Adrenal gland (tissue), 12 donors: Measurements from ENCODE around the gene APBA2. TPM values are rescaled to one million over a fixed set of nuclear protein-coding genes. Genes with fewer than 3 reads are reported as not detected.

ENCODE experiments used
- DNase-seq, 7 donors: peaks; one replicate each; pipeline ENCODE4 v3.0.0-alpha.2; 2019 to 2020
- H3K27ac ChIP-seq, 5 donors: fragments of 200-600 bp; sonication (generic) in 4 of 5; 1 replicate in 3 of 5; 2 replicates in 2 of 5; pipeline versions ENCODE4 v1.5.1 to v1.8.0; 2016 to 2020; ENCODE audit warnings: mild to moderate bottlenecking in 1 of 5
- H3K27me3 ChIP-seq: fragments of 200-600 bp; 2 replicates; pipeline ENCODE4 v1.8.0; 2021
- H3K36me3 ChIP-seq, 2 donors: fragments of 200-600 bp; replicated peaks in 1 of 2; 1 replicate in 1 of 2; 2 replicates in 1 of 2; pipeline versions ENCODE4 v1.5.1 to v1.8.0; 2018 to 2022
- H3K4me1 ChIP-seq, 2 donors: fragments of 200-600 bp; replicated peaks in 1 of 2; 1 replicate in 1 of 2; 2 replicates in 1 of 2; pipeline versions ENCODE4 v1.5.1 to v1.8.0; 2018 to 2021
- H3K4me3 ChIP-seq, 4 donors: fragments of 200-600 bp; sonication (generic) in 3 of 4; one replicate each; pipeline ENCODE4 v1.5.1; 2016 to 2018
- H3K9me3 ChIP-seq, 3 donors: fragments of 200-600 bp; sonication (generic) in 1 of 3; replicated peaks in 1 of 3; 1 replicate in 2 of 3; 2 replicates in 1 of 3; pipeline versions ENCODE4 v1.5.1 to v1.8.0; 2016 to 2021
- CTCF ChIP-seq, 6 experiments: fragments of 450-650 bp in 4 of 6; fragments of 200-600 bp in 2 of 6; sonication (generic) in 1 of 6; IDR thresholded peaks; 1 replicate in 5 of 6; 2 replicates in 1 of 6; pipeline versions ENCODE4 v1.5.1 to v1.8.0; 2016 to 2021; ENCODE audit warnings: antibody characterized with exemption in 6 of 6, mild to moderate bottlenecking in 2 of 6, moderate library complexity in 1 of 6
- POLR2A ChIP-seq, 2 donors: fragments of 450-650 bp; IDR thresholded peaks; one replicate each; pipeline ENCODE4 v1.6.1; 2017; ENCODE audit warnings: antibody characterized with exemption in 2 of 2, mild to moderate bottlenecking in 2 of 2, moderate library complexity in 1 of 2
- WGBS, 4 donors: extraction: QIAGEN DNeasy Blood & Tissue Kit in 2 of 4; methylation state at CpG; one replicate each; pipeline versions ENCODE4 v1.1.5 to v1.1.7; 2013 to 2017; 5-methylcytosine and 5-hydroxymethylcytosine counted together
- intact Hi-C, 2 donors: fragments of 100-400 bp; cut with DNase I; formaldehyde crosslinking; loops; one replicate each; pipeline versions ENCODE4 v1.14.1 to v1.15.0; 2022 to 2023
- polyA plus RNA-seq, 3 donors: library from polyadenylated mRNA; stranded (reverse); fragments of 200-250 nt in 2 of 3; fragments of 350-450 nt in 1 of 3; fragmentation: Illumina TruSeq in 1 of 3; extraction: RNeasy Lipid Tissue Mini Kit (QIAGEN cat#74804) in 1 of 3; gene quantifications; one replicate each; pipeline ENCODE4 v1.2.3, GENCODE V29; 2013 to 2014
- total RNA-seq, 9 donors: library from RNA; depleted of rRNA in 4 of 9; stranded (reverse); fragments of >200 nt in 4 of 9; fragments of 120-200 nt in 1 of 9; fragmentation: NEBNext Ultra II Directional in 1 of 9; extraction: Animal tissue kit (Norgen Biotek cat#: 25700) in 1 of 9; gene quantifications; one replicate each; pipeline versions ENCODE4 v1.1.0 to v1.2.4, GENCODE V29; 2013 to 2023
- donor health status: healthy with polysubstance abuse.
- donor health status: Bipolar disorder and iron deficiency.
- donor health status: DM: yes; HTN: yes; CAD: no.
- donor health status: DM: no; HTN: no; CAD: no.
- donor health status: DM: no; HTN: no; CAD: no.
- donor health status: DM: yes; HTN: yes; CAD: no.

The APBA2 gene
- total and polyA plus RNA-seq, 12 donors, result 2.1 to 13.2 (median 4.7) TPM

GRCh38 chr15:29034151-29034550 lies 148.4 kb downstream of the APBA2 start:
- Histone ChIP-seq H3K36me3 (no peaks in the 10 kb centered on the region), H3K4me3 (no peak overlapping the region), H3K27ac (no peak overlapping the region), H3K9me3 (no peaks in the 10 kb centered on the region), H3K27me3 (no peaks in the 10 kb centered on the region), H3K4me1 (no peaks in the 10 kb centered on the region)
- peak in 1 of 7 donors; percentile 21 for DNase-seq
- 30 to 56% (median 42%) methylated on average over 3 of the region's 3 CpGs for WGBS, 4 donors
- intact Hi-C loops, result no loop called here
- no peak for TF ChIP-seq POLR2A (IDR thresholded peaks at IDR 0.05)
- no peak for TF ChIP-seq CTCF (IDR thresholded peaks at IDR 0.05)

- Histone ChIP-seq H3K9me3 (no peaks in the 10 kb centered on the region), H3K27me3 (no peaks in the 10 kb centered on the region), H3K27ac (no peak overlapping the region), H3K4me3 (no peak overlapping the region), H3K36me3 (no peaks in the 10 kb centered on the region), H3K4me1 (no peaks in the 10 kb centered on the region)
- 81 to 100% (median 89%) methylated on average over 3 to 4 of the region's 4 CpGs for WGBS, 4 donors
- TF ChIP-seq CTCF (IDR thresholded peaks at IDR 0.05) (no peak), POLR2A (IDR thresholded peaks at IDR 0.05) (no peak)
- DNase-seq, result peak in 1 of 7 donors; percentile 18
- intact Hi-C loops, result no loop called here
These were observed 149.0 kb downstream of the APBA2 start for GRCh38 chr15:29034593-29035335.

GRCh38 chr15:29035336-29036285 lies 149.8 kb downstream of the APBA2 start:
- DNase-seq, result peak in 1 of 7 donors; percentile 43
- H3K9me3 ChIP-seq, result no peaks in the 10 kb centered on the region
- H3K27me3 ChIP-seq, result no peaks in the 10 kb centered on the region
- WGBS, 4 donors, result 80 to 86% (median 83%) methylated on average over 11 to 14 of the region's 14 CpGs
- H3K4me3 ChIP-seq, result no peak overlapping the region
- intact Hi-C loops, result no loop called here
- no peaks in the 10 kb centered on the region for H3K4me1 ChIP-seq
- H3K36me3 ChIP-seq, result no peaks in the 10 kb centered on the region
- H3K27ac ChIP-seq, result no peak overlapping the region
- TF ChIP-seq POLR2A (IDR thresholded peaks at IDR 0.05), result no peak
- TF ChIP-seq CTCF (IDR thresholded peaks at IDR 0.05), result no peak

- 71 to 74% (median 72%) methylated on average over 8 to 9 of the region's 9 CpGs for WGBS, 4 donors
- intact Hi-C loops, result no loop called here
- TF ChIP-seq POLR2A (IDR thresholded peaks at IDR 0.05) (no peak), CTCF (IDR thresholded peaks at IDR 0.05) (no peak)
- Histone ChIP-seq H3K27ac (no peak overlapping the region), H3K4me1 (no peaks in the 10 kb centered on the region), H3K4me3 (no peak overlapping the region), H3K27me3 (no peaks in the 10 kb centered on the region), H3K36me3 (no peaks in the 10 kb centered on the region), H3K9me3 (no peaks in the 10 kb centered on the region)
- peak in 1 of 7 donors; percentile 13 for DNase-seq
These were observed 152.4 kb downstream of the APBA2 start for GRCh38 chr15:29037997-29038705.
